GM20000 (cell line): ENCODE data around the gene NCS1.
A peak's percentile ranks its signal among the peaks of the same experiment; 100 is the strongest.

ENCODE experiments used
- DNase-seq: peaks from one replicate; pipeline ENCODE4 v3.0.0; 2012; ENCODE audit warnings: low spot score
- TF ChIP-seq, protein P1 (sequence below): IDR thresholded peaks from 2 replicates; pipeline ENCODE4 v1.5.1; 2012; ENCODE audit warnings: mild to moderate bottlenecking, control low read depth; ENCODE audit errors: extremely low read depth, missing control alignments

The NCS1 gene

DNA sequence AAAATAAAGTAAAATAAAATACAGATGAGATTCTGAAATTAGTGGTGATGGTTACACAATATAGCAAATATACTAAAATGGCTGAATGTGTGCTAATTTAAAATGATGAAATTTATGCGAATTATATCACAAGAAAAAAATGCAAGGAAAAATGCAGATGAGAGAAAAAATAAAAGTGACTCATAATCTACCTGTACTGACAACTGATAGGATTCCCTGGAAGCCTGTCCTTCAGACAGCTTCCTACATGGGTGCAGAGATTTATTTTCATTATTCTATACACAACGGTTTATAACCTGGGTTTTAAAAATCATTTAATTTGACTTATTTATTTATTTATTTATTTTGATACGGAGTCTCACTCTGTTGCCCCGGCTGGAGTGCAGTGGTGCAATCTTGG is 5.8 kb upstream of the NCS1 start:
- TF ChIP-seq, protein P1, sequence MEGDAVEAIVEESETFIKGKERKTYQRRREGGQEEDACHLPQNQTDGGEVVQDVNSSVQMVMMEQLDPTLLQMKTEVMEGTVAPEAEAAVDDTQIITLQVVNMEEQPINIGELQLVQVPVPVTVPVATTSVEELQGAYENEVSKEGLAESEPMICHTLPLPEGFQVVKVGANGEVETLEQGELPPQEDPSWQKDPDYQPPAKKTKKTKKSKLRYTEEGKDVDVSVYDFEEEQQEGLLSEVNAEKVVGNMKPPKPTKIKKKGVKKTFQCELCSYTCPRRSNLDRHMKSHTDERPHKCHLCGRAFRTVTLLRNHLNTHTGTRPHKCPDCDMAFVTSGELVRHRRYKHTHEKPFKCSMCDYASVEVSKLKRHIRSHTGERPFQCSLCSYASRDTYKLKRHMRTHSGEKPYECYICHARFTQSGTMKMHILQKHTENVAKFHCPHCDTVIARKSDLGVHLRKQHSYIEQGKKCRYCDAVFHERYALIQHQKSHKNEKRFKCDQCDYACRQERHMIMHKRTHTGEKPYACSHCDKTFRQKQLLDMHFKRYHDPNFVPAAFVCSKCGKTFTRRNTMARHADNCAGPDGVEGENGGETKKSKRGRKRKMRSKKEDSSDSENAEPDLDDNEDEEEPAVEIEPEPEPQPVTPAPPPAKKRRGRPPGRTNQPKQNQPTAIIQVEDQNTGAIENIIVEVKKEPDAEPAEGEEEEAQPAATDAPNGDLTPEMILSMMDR = no peak
- DNase-seq = no peak

DNA sequence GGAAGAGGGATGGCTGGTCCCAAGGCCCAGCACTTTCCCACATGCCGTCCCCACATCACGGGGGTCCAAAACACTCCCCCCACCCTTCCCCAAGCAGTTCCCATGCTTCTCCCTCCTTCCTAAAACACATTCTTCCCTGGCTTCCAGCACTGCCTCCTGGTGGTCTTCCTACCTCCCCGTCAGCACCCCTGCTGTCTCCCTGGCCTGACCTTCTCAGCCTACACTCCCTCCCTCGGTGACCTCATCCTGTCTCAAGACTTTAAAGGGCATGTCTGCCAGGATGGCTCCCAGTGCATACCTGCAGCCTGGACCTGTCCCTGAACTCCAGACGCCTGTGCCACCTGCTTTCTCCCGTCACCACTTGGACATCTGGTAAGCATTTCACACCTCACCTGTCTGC is 4.3 kb upstream of the NCS1 start:
- TF ChIP-seq, protein P1 = no peak
- DNase-seq = no peak

DNA sequence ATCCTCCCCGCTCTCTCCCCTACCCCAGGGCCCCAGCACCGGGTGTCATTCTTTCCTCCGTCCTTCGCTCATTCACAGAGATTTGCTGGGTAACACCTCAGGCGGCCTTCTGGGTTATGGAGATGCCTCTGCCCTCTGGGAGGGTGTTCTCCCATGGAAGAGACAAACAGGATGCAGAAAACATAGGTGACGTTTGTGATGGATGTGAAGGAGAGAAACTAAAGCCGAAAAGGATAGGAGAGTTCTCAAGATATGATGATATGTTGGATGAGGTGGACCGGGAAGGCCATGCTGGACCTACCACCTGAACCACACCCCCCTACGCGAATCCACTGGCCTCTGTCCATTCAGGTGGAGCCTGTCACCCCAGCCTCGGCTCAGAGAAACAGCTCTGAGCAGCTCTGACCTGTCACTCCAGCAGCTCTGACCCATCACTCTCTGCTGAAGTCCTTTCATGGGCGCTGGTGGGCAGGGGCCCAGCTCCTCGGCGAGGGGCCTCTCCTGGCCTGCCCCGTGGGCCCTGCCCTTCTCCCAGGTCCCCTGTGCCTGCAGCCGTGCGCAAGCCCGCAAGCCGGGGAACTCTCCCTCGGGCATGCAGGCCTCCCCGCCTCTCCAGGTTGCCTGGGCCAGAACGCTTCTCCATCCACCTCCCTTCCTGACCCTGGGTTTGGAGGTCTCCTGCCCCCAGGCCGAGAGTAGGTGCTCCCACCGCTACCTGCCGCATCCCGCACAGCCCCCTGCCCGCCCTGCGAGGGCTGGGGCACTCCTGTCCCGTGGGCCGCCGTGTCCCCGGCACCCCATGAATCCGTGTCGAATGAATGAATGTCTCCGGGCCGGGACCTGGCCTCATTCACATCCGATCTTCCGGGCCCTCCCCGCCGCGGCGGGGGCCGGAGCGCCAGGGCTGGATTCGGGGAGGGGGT is 717 bp upstream of the NCS1 start:
- TF ChIP-seq, protein P1 = no peak
- peak; percentile 60 for DNase-seq

DNA sequence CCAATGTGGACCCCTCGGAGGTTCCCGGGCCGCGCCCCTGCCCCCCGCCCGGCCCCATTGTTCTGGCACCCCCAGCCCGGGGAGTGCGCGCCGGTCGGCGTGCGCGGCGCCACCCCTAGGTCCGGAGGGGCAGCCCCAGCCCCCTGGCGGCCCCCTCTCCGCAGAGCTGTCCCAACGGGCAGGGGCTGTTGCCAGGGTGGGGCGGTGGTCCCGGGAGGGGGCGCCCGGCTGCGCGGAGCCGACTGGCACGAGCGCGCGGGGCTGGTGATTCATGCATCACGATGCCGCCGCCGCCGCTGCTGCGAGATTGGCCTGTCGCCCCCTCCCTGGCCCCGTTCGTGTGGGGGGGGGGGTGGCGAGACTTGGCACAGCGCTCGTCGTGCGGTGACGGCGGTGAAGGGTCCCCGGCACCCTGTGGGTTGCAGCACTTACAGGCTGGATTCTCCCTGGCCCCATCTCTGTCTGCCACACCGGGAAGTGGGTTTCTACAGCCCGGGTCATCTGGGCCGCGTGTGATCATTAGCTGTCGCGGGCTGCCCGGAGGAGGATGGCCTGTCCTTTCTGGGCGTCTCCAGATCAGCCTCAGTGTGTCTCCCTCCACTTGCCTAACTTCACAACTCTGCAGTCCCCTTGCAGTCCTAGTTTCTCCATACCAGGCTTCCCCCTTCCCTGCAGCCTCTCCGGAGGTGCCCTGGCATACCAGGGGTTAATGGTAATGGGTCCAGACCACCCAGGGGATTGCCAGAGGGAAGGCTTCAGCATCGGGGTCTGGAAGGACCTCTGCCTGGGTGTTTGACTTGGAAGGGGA is 858 bp downstream of the NCS1 start:
- no peak for DNase-seq
- TF ChIP-seq, protein P1 = no peak

DNA sequence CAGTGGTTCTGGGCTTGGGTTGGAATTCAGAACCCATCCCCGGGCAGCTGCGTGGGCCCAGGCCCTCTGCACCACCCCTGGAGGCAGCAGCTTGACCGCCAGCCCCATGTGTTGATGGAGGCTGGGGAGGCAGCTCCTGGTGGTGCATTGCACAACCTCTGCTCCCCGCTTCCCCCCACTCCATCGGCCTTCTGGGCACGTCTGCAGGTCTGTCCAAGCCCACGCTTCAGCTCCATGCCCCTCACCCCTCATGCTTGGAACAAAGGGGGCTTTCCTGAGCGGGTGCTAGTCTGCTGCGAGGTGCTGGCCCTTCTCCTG is 1.4 kb downstream of the NCS1 start:
- TF ChIP-seq, protein P1 = no peak
- DNase-seq = no peak

DNA sequence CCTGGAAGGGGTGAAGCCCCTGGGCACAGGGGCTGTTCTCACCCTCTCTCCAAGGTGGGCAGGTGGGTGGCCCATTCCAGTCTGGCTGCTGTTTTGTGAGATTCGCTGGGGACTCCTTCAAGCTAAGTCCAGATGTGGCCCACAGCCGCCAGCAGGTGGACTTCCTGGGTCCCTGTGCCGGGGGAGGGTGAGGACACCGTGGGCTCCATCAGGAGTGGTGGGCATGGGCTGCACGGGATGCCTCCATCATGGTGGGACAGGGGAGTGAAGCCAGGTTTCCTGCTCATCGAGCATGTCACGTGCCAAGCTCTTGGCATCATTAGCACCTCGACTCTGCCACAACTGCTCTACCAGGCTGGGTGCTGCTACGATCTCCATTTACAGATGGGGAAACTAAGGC is 1.8 kb downstream of the NCS1 start:
- no peak for DNase-seq
- TF ChIP-seq, protein P1 = no peak

DNA sequence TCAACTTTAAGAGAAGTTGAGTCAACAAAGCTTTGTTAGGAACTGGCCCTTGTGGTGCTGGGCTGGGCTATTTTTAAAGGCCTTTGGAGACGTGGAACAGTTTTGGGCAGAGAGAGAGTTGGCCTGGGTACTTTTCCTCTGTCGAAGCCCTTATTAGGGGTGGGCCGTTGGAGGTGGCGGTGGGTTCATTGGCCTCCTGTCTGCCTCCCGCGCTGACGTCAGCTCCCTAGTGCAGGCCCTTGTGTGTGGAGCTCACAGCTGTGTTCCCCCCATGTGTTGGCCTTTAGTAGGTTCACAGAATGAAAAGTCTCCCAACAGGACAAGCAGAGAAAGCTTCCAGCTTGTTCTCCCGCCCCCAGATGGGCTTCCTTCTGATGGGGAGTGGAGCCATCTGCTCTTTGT is 2.7 kb downstream of the NCS1 start:
- DNase-seq = no peak
- TF ChIP-seq, protein P1 = no peak
